Measurements from ENCODE around the gene ZFP64.

ZFP64 gene

GRCh38 chr20:52103335-52103912 lies 88.2 kb downstream of the ZFP64 start:
- no peak for DNase-seq

GRCh38 chr20:52102559-52102958 lies 89.0 kb downstream of the ZFP64 start:
- DNase-seq, result no peak

- no peak for DNase-seq
Measured at GRCh38 chr20:52102126-52102525, 89.5 kb downstream of the ZFP64 start.
